Occipital lobe (tissue), 2 donors: ENCODE results near the gene TACC2. TPM values are rescaled to one million over a fixed set of nuclear protein-coding genes. Genes with fewer than 3 reads are reported as not detected.
"Not testable (repeated sequence)": the region's sequence is repeated elsewhere in the genome, so short reads cannot be mapped to it uniquely, and the experiment has no call there.

Experiments
- DNase-seq: peaks from one replicate; lab custom pipeline; 2025; lab: John Stamatoyannopoulos, UW
- total RNA-seq: library from RNA; depleted of rRNA; stranded (reverse); fragments of >200 nt; gene quantifications from one replicate; pipeline ENCODE4 v1.2.3, GENCODE V29; 2014

TACC2 gene
- total RNA-seq, 1 donor from 2014 or later: 16.1 TPM

DNA sequence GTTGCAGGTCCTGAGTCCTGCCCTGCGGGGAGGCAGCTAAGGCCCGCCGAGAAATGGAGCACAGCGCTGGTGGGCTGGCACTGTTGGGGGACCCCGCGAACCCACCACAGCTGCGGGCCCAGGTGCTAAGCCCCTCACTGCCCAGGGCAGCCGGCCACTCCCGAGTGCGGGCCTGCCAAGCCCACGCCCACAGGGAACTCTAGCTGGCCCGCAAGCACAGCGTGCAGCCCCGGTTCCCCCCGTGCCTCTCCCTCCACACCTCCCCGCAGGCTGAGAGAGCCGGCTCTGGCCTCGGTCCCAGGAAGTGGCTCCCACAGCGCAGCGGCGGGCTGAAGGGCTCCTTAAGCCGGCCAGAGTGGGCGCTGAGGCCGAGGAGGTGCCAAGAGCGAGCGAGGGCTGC lies 10.5 kb upstream of the TACC2 start:
- no peak for DNase-seq

DNA sequence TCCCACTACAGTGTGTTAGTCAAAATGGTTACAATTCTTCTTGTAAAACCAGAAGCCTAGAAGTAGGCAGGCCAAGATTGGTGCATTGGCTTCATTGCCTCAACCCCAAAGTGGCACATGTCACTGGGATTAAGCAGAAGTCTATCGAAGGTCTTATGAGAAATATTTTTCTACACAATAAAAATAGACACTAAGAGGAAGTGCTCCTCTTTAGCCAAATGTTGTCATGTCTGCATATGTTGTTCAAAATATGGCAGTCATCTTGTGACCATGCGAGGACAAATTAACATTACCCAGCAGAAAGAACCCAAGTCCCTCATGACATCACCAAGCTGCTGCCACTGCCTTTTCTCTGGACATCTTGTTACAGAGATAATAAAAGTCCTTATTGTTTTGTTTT lies 7.6 kb upstream of the TACC2 start:
- DNase-seq: no peak

GRCh38 chr10:121983852-121984251 lies 5.1 kb upstream of the TACC2 start:
- DNase-seq: no peak

- no peak for DNase-seq
These were observed 4.5 kb upstream of the TACC2 start for GRCh38 chr10:121984463-121984862.

- no peak for DNase-seq
These were observed 1.2 kb downstream of the TACC2 start for GRCh38 chr10:121990015-121990677.

DNA sequence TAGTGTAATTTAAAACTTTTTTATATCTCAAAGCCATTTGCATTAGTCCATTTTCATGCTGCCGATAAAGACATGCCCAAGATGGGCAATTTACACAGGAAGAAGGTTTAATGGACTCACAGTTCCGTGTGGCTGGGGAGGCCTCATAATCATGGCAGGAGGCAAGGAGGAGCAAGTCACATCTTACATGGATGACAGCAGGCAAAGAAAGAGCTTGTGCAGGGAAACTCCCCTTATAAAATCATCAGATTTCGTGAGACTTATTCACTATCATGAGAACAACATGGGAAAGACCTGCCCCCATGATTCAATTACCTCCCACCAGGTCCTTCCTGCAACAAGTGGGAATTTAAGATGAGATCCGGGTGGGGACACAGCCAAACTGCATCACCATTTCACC lies 2.8 kb downstream of the TACC2 start:
- DNase-seq: not testable (repeated sequence)

- DNase-seq: no peak
These were observed 5.5 kb downstream of the TACC2 start for GRCh38 chr10:121994429-121994941.

GRCh38 chr10:121998462-121998861 lies 9.5 kb downstream of the TACC2 start:
- DNase-seq: no peak

DNA sequence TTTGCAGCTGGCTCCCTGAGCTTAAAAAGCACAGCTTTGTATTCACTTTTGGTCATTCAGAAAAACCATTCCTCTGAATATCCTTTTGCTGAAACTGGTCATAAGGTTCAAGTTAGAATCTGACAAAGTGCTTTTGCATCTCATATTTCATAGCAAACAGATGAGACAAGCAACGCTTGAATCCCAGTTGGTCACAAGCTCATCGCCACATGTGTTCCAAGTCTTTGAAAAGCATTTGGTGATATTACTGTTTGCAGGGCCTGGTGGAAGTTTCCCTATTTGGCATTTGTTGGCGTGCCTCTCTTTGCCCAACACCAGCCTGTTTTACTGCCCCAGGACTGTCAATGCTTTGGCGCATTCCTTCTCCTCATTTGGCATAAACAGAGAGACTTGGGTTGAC lies 10.3 kb downstream of the TACC2 start:
- DNase-seq: no peak

DNA sequence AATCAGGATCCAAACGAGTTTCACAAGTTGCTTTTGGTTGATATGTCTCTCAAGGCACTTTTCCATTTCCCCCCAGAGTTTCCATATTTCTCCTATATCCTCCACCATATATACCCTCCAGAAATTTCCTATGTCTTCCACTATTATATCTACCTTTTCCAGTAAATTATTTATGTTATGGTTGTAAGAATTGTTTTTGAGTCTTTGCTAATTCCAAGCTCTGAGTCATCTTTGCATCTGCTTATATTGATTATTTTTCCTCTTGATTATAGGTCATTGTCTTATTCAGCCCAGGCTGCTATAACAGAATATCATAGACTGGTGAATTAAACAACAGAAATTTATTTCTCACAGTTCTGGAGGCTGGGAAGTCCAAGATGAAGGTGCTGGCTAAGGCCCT lies 12.7 kb downstream of the TACC2 start:
- no peak for DNase-seq

DNA sequence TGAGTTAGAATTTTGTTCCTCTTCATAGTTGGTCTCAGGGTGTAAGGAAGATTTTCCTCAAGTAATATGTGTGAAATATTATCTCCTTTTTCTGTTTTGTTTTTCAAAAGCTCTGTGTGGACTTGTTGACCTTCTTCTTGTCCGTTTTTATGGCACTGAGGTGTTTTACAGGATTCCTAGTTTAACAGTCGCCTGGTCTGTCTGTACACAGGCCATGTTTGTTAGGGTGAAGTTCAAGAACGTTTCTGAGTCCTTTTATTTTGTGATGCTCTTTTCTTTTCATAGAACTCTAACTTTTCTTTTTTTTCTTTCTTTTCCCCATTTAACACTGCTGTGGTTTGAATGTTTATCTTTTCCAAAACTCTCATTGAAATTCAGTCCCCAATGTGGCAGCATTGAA lies 18.5 kb downstream of the TACC2 start:
- DNase-seq: no peak

DNA sequence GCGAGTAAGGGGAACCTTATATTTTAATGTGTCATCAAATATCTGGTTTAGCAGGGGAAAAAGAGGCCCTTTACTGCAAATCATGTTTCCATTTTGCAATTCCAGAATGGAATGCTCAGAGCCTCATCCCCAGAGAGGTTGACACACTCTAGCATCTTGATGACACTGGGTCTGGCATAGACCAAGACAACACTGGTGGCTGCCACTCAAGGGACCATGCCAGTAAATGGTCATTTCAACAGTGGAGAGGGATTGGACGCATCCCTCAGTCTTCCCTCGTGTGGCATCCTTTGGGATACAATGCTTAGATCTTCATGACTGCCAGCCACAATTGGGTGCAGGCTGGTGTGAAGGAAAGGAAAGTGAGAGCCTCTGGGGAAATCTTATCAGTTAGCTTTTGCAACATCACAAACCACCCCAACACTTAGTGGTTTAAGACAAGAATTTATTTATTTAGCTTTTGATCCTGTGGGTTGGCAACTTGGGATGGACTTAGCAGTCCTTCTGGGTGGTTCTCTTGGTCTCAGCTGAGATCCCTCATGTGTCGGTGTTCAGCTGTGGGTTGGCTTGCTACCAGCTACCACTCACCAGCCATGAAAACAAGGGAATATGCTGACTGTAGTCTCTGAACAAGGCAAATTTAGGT lies 21.6 kb downstream of the TACC2 start:
- DNase-seq: no peak

GRCh38 chr10:122012731-122013130 lies 23.8 kb downstream of the TACC2 start:
- no peak for DNase-seq

GRCh38 chr10:122013311-122013780 lies 24.4 kb downstream of the TACC2 start:
- DNase-seq: no peak

GRCh38 chr10:122014652-122015248 lies 25.8 kb downstream of the TACC2 start:
- DNase-seq: no peak

- DNase-seq: not testable (repeated sequence)
These were observed 29.0 kb downstream of the TACC2 start for GRCh38 chr10:122017926-122018325.

GRCh38 chr10:122018491-122018890 lies 29.5 kb downstream of the TACC2 start:
- no peak for DNase-seq

GRCh38 chr10:122018951-122019413 lies 30.0 kb downstream of the TACC2 start:
- no peak for DNase-seq

- no peak for DNase-seq
These were observed 30.5 kb downstream of the TACC2 start for GRCh38 chr10:122019414-122019975.

DNA sequence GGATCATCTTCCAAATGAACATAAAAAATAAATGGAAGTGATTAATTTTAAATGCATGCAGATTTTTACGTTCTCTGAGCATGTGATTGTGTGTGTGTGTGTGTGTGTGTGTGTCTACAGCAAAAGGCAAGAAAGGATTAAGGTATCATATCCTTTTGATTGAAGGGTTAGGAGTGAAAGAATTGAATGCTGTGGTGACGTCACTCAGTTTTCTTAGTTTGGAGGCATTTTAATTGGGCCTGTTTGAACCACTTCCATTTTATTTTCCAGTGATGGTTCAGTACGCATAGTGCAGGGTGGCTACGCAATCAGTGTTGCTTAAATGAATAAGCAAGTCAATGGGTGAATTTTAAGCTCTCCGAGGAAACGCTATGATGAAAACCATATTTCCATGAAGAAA lies 31.3 kb downstream of the TACC2 start:
- DNase-seq: no peak

- DNase-seq: no peak
These were observed 32.4 kb downstream of the TACC2 start for GRCh38 chr10:122021379-122021778.

GRCh38 chr10:122021828-122022227 lies 32.9 kb downstream of the TACC2 start:
- no peak for DNase-seq
